ENCODE measurements around the gene PRSS12. TPM values are rescaled to one million over a fixed set of nuclear protein-coding genes. Genes with fewer than 3 reads are reported as not detected.

PRSS12 gene
- total RNA-seq, 1 experiment from 2014 or later = 5.4 TPM

- no peak overlapping the region for H3K56ac ChIP-seq (ENCODE audit: insufficient read length, low read depth, low read length)
- H3K23me2 ChIP-seq (ENCODE audit: insufficient read length, low read depth, low read length, poor library complexity, severe bottlenecking) = no peaks in the 10 kb centered on the region
- H3K9ac ChIP-seq (ENCODE audit: extremely low read depth, insufficient read length, low read length) = no peak overlapping the region
- H2BK120ac ChIP-seq (ENCODE audit: low read depth, low read length, poor library complexity, severe bottlenecking) = no peak overlapping the region
- H4K5ac ChIP-seq (ENCODE audit: insufficient read length, low read depth, low read length) = no peak overlapping the region
- Mint-ChIP-seq H3K4me3 (no peak overlapping the region), H3K4me1 (no peaks in the 10 kb centered on the region), H3K27ac (no peak overlapping the region), H3K27me3 (ENCODE audit: low read depth) (no peaks in the 10 kb centered on the region), H3K9me3 (no peaks in the 10 kb centered on the region), H3K36me3 (ENCODE audit: insufficient read depth in 1 of 3, low read depth in 3 of 3) (no peaks in the 10 kb centered on the region)
- no peak overlapping the region for H3K14ac ChIP-seq (ENCODE audit: insufficient read depth, low read length)
- H2AK5ac ChIP-seq (ENCODE audit: insufficient read length, low read length) = no peak overlapping the region
- no peaks in the 10 kb centered on the region for H3K79me2 ChIP-seq (ENCODE audit: insufficient read depth, low read length)
- no peak overlapping the region for H2BK20ac ChIP-seq (ENCODE audit: low read depth, low read length, poor library complexity, severe bottlenecking)
- no peak overlapping the region for H2BK15ac ChIP-seq (ENCODE audit: low read depth, low read length)
- H3K27ac ChIP-seq (ENCODE audit: insufficient read length, low read depth, low read length) = no peak overlapping the region
- no peak overlapping the region for H4K8ac ChIP-seq (replicated peaks; ENCODE audit: insufficient read length, low read depth, low read length)
- H3K4me1 ChIP-seq (ENCODE audit: insufficient read depth, low read length) = no peaks in the 10 kb centered on the region
- no peak for DNase-seq
- H3T11ph ChIP-seq (ENCODE audit: low read length) = no peak overlapping the region
- H3K23ac ChIP-seq (ENCODE audit: insufficient read length, low read depth, low read length) = no peak overlapping the region
- H2BK5ac ChIP-seq (ENCODE audit: insufficient read length, low read length) = no peak overlapping the region
- no peaks in the 10 kb centered on the region for H3K9me3 ChIP-seq (ENCODE audit: control insufficient read depth, low read depth, low read length)
- no CpG with 5 or more reads among the region's 3 CpGs for WGBS (ENCODE audit: extremely low coverage, insufficient read length, low lambda C conversion rate)
- TF ChIP-seq CTCF (conservative IDR thresholded peaks at IDR 0.05) = no peak
- no peaks in the 10 kb centered on the region for H4K20me1 ChIP-seq (ENCODE audit: control insufficient read depth, insufficient read depth, insufficient read length)
- no peaks in the 10 kb centered on the region for H3K27me3 ChIP-seq (ENCODE audit: insufficient read depth, low read length)
- no peak overlapping the region for H4K91ac ChIP-seq (ENCODE audit: insufficient read length, low read depth, low read length)
- no peak overlapping the region for H2AFZ ChIP-seq (ENCODE audit: low read length)
- no peak overlapping the region for H3K4ac ChIP-seq (ENCODE audit: low read depth, low read length)
- H3K4me2 ChIP-seq (ENCODE audit: insufficient read depth, insufficient read length, low read length) = no peak overlapping the region
- H3K18ac ChIP-seq (ENCODE audit: insufficient read length, low read depth, low read length) = no peak overlapping the region
- H2BK12ac ChIP-seq (ENCODE audit: insufficient read length, low read depth, low read length) = no peak overlapping the region
- no peaks in the 10 kb centered on the region for H3K79me1 ChIP-seq (ENCODE audit: insufficient read depth, low read depth, low read length, poor library complexity, severe bottlenecking)
Observed at GRCh38 chr4:118264096-118264495, 88.7 kb downstream of the PRSS12 start.
